H1 (cell line): ENCODE results near the gene ARHGEF26. TPM values are rescaled to one million over a fixed set of nuclear protein-coding genes. Genes with fewer than 3 reads are reported as not detected.

ENCODE experiments used
- CTCF ChIA-PET: fragments of 300-600 bp; sonication (Branson Sonifier 250); formaldehyde crosslinking; loops from one replicate; lab custom pipeline; 2021; ENCODE audit not compliant: partially characterized antibody; lab: Charles Lee
- POLR2A ChIA-PET: fragments of 300-600 bp; sonication (Branson Sonifier 250); formaldehyde crosslinking; loops from one replicate; lab custom pipeline; 2021; ENCODE audit warnings: inconsistent platforms; ENCODE audit not compliant: partially characterized antibody; lab: Charles Lee
- DNase-seq, 2 experiments: peaks; one replicate each; pipeline versions ENCODE4 v3.0.0 to v3.0.0-alpha.2; 2010 to 2022; ENCODE audit warnings: low spot score in 2 of 2, low read depth in 1 of 2, mixed read lengths in 1 of 2
- FAIRE-seq: peaks from 2 replicates; lab custom pipeline; 2011; peaks lifted over from hg19 to GRCh38; lab: Jason Lieb, UNC
- H2AFZ ChIP-seq: 2 replicates; pipeline ENCODE4 v1.8.1; 2012; ENCODE audit warnings: low read length, inconsistent platforms
- H2AK5ac ChIP-seq: 2 replicates; pipeline ENCODE4 v1.6.1; 2013; ENCODE audit warnings: low read depth, low read length
- H2BK120ac ChIP-seq: replicated peaks from 2 replicates; pipeline ENCODE3; 2013; ENCODE audit warnings: low read depth, low read length, inconsistent platforms
- H2BK12ac ChIP-seq: 2 replicates; pipeline ENCODE4 v1.6.1; 2013; ENCODE audit warnings: low read depth, low read length
- H2BK15ac ChIP-seq: 2 replicates; pipeline ENCODE4 v1.6.1; 2013; ENCODE audit warnings: low read length
- H2BK20ac ChIP-seq: 2 replicates; pipeline ENCODE4 v1.6.1; 2013; ENCODE audit warnings: low read length
- H2BK5ac ChIP-seq: 2 replicates; pipeline ENCODE4 v1.6.1; 2013; ENCODE audit warnings: low read depth, low read length
- H3K14ac ChIP-seq: 2 replicates; pipeline ENCODE4 v1.6.1; 2013; ENCODE audit warnings: inconsistent platforms; ENCODE audit not compliant: insufficient read length
- H3K18ac ChIP-seq: 2 replicates; pipeline ENCODE4 v1.6.1; 2013; ENCODE audit warnings: low read length; ENCODE audit errors: extremely low read depth
- H3K23ac ChIP-seq: 2 replicates; pipeline ENCODE4 v1.6.1; 2013; ENCODE audit warnings: inconsistent platforms; ENCODE audit not compliant: insufficient read length
- H3K23me2 ChIP-seq: 2 replicates; pipeline ENCODE4 v1.6.1; 2013; ENCODE audit warnings: low read depth, low read length
- H3K27ac ChIP-seq: 2 replicates; pipeline ENCODE4 v1.6.1; 2011; ENCODE audit warnings: low read depth, low read length, inconsistent platforms
- H3K27me3 ChIP-seq, 4 experiments: replicated peaks in 1 of 4; 1 replicate in 1 of 4; 2 replicates in 3 of 4; pipeline versions ENCODE4 v1.6.1 to v1.8.1; 2011 to 2013; ENCODE audit warnings: low read length in 3 of 4, mild to moderate bottlenecking in 3 of 4, inconsistent platforms in 2 of 4, mixed read lengths in 2 of 4, moderate library complexity in 1 of 4; ENCODE audit not compliant: control insufficient read depth in 3 of 4, insufficient read depth in 3 of 4; ENCODE audit errors: extremely low read depth in 1 of 4
- H3K36me3 ChIP-seq, 4 experiments: 2 replicates each; pipeline versions ENCODE4 v1.6.1 to v1.8.1; 2011 to 2013; ENCODE audit warnings: mild to moderate bottlenecking in 4 of 4, low read length in 3 of 4, moderate library complexity in 2 of 4, control low read depth in 1 of 4, inconsistent platforms in 1 of 4; ENCODE audit not compliant: insufficient read depth in 4 of 4, control insufficient read depth in 2 of 4
- H3K4ac ChIP-seq: replicated peaks from 2 replicates; pipeline ENCODE3; 2013; ENCODE audit warnings: low read length, low read depth, mixed read lengths, inconsistent platforms; ENCODE audit not compliant: insufficient read length
- H3K4me1 ChIP-seq, 4 experiments: replicated peaks in 1 of 4; 1 replicate in 1 of 4; 2 replicates in 3 of 4; pipeline versions ENCODE4 v1.6.1 to v1.8.1; 2011 to 2013; ENCODE audit warnings: low read length in 3 of 4, inconsistent platforms in 2 of 4, mixed read lengths in 1 of 4; ENCODE audit not compliant: insufficient read depth in 4 of 4, control insufficient read depth in 3 of 4
- H3K4me2 ChIP-seq, 2 experiments: 2 replicates each; pipeline versions ENCODE4 v1.6.1 to v1.8.1; 2011 to 2013; ENCODE audit warnings: low read depth in 2 of 2, low read length in 2 of 2, control low read depth in 1 of 2, inconsistent platforms in 1 of 2, mild to moderate bottlenecking in 1 of 2; ENCODE audit not compliant: insufficient read depth in 1 of 2
- H3K4me3 ChIP-seq, 4 experiments: fragments of 200-600, 300-600 bp in 1 of 4; sonication (generic), shearing (Covaris generic), sonication (Bioruptor Twin) in 1 of 4; 2 replicates each; pipeline versions ENCODE4 v1.5.1 to v1.8.1; 2011 to 2016; ENCODE audit warnings: low read length in 4 of 4, low read depth in 3 of 4, control low read depth in 2 of 4, inconsistent platforms in 2 of 4, mild to moderate bottlenecking in 2 of 4, mixed read lengths in 1 of 4, moderate library complexity in 1 of 4; ENCODE audit not compliant: insufficient read depth in 2 of 4; ENCODE audit errors: extremely low read depth in 1 of 4
- H3K56ac ChIP-seq: replicated peaks from 2 replicates; pipeline ENCODE3; 2013; ENCODE audit warnings: low read depth, mild to moderate bottlenecking, mixed read lengths, low read length, inconsistent platforms; ENCODE audit not compliant: insufficient read length
- H3K79me1 ChIP-seq: 2 replicates; pipeline ENCODE4 v1.6.1; 2013; ENCODE audit warnings: low read depth, low read length, control low read depth
- H3K79me2 ChIP-seq, 2 experiments: 2 replicates each; pipeline versions ENCODE4 v1.6.1 to v1.8.1; 2012 to 2013; ENCODE audit warnings: low read length in 2 of 2, mild to moderate bottlenecking in 2 of 2, inconsistent platforms in 1 of 2; ENCODE audit not compliant: insufficient read depth in 2 of 2, control insufficient read depth in 1 of 2
- H3K9ac ChIP-seq, 4 experiments: replicated peaks in 1 of 4; 1 replicate in 1 of 4; 2 replicates in 3 of 4; pipeline versions ENCODE4 v1.6.1 to v1.8.1; 2011 to 2013; ENCODE audit warnings: low read depth in 3 of 4, low read length in 3 of 4, control low read depth in 2 of 4, mild to moderate bottlenecking in 2 of 4, moderate library complexity in 2 of 4, inconsistent platforms in 1 of 4; ENCODE audit errors: extremely low read depth in 1 of 4
- H3K9me3 ChIP-seq, 2 experiments: 2 replicates each; pipeline versions ENCODE4 v1.6.1 to v1.8.1; 2012 to 2013; ENCODE audit warnings: mild to moderate bottlenecking in 2 of 2, moderate library complexity in 2 of 2, control low read depth in 1 of 2, inconsistent platforms in 1 of 2, low read depth in 1 of 2, low read length in 1 of 2, mixed read lengths in 1 of 2; ENCODE audit not compliant: insufficient read depth in 2 of 2
- H4K20me1 ChIP-seq, 2 experiments: replicated peaks in 1 of 2; 2 replicates each; pipeline versions ENCODE3 to v1.8.1; 2011 to 2013; ENCODE audit warnings: inconsistent platforms in 2 of 2, low read length in 2 of 2, mild to moderate bottlenecking in 1 of 2; ENCODE audit not compliant: insufficient read depth in 2 of 2, control insufficient read depth in 1 of 2
- H4K5ac ChIP-seq: 2 replicates; pipeline ENCODE4 v1.6.1; 2013; ENCODE audit warnings: low read length, low read depth, mixed read lengths, inconsistent platforms; ENCODE audit not compliant: insufficient read length
- H4K8ac ChIP-seq: 2 replicates; pipeline ENCODE4 v1.8.0; 2013; ENCODE audit warnings: mild to moderate bottlenecking, moderate library complexity, low read length, inconsistent platforms; ENCODE audit not compliant: insufficient read depth; ENCODE audit errors: extremely low read depth
- H4K91ac ChIP-seq: replicated peaks from 2 replicates; pipeline ENCODE3; 2013; ENCODE audit warnings: low read length, mixed read lengths, inconsistent platforms; ENCODE audit not compliant: insufficient read length
- JUND ChIP-seq: IDR thresholded peaks from 2 replicates; pipeline ENCODE4 v1.6.1; 2011; ENCODE audit warnings: mild to moderate bottlenecking, improper control_type of control experiment, low read length
- NRF1 ChIP-seq: IDR thresholded peaks from 2 replicates; pipeline ENCODE4 v1.6.1; 2011; ENCODE audit warnings: mild to moderate bottlenecking, low read depth, low read length, improper control_type of control experiment
- SUZ12 ChIP-seq: fragments of 200-600 bp; sonication (generic); IDR thresholded peaks from 2 replicates; pipeline ENCODE4 v1.6.1; 2012; ENCODE audit warnings: mild to moderate bottlenecking, inconsistent platforms, low read length, moderate library complexity, mixed read lengths
- WGBS, 2 experiments: shearing (Covaris generic) in 1 of 2; methylation state at CpG; one replicate each; pipeline versions ENCODE4 v1.1.6 to v1.1.7; 2013 to 2015; ENCODE audit warnings: low lambda C conversion rate in 2 of 2, mixed read lengths in 2 of 2, inconsistent platforms in 1 of 2, low coverage in 1 of 2, missing lambda C conversion rate in 1 of 2; ENCODE audit not compliant: insufficient replicate concordance in 2 of 2, insufficient coverage in 1 of 2, insufficient read length in 1 of 2; ENCODE audit errors: extremely low coverage in 1 of 2, missing lambda C conversion rate in 1 of 2; 5-methylcytosine and 5-hydroxymethylcytosine counted together
- polyA plus RNA-seq, 7 experiments: library from polyadenylated mRNA; depleted of rRNA in 3 of 7; stranded (reverse) in 5 of 7; unstranded in 2 of 7; fragments of >200 nt in 5 of 7; fragments of 200-250 nt in 2 of 7; gene quantifications; 1 replicate in 5 of 7; 2 replicates in 1 of 7; 4 replicates in 1 of 7; pipeline versions ENCODE4 v1.2.1 to v1.2.3, GENCODE V29; 2011 to 2013; ENCODE audit warnings: missing spikeins in 2 of 7, mixed read lengths in 2 of 7
- total RNA-seq: library from RNA; stranded (reverse); fragmentation: NEBNext Ultra II Directional; extraction: Animal tissue kit (Norgen Biotek cat#: 25700); gene quantifications from 2 replicates; pipeline ENCODE4 v1.2.1, GENCODE V29; 2021
- TF ChIP-seq, protein P1 (sequence below): IDR thresholded peaks from 2 replicates; pipeline ENCODE4 v1.6.1; 2011; ENCODE audit warnings: low read depth, mild to moderate bottlenecking, low read length; ENCODE audit not compliant: insufficient read depth

ARHGEF26 gene
- total and polyA plus RNA-seq, 2 of the 8 experiments (the other 6 are each of a cell fraction or from before 2014, with no cell fraction given) = 3.1 to 15.6 TPM

DNA sequence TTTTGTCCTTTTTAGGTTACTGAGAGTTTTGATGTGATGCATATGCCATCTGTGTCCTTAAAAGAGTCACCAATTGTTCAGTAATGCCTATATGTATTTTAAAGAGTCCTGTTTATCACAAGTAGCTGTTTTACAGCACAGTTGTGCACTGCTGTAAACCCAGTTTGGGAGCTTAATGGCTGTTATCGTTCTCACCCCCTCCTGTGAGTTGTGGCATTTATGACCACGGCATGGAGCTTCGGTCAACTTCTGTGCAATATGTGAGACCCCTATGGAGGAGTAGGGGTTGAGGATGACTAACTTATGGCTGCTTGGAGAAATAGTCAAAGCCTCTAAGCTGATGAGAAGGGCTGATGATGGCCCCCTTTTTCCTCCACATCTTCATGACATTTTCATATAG is 67.2 kb downstream of the ARHGEF26 start:
- H4K8ac ChIP-seq = no peak overlapping the region
- H3K9me3 ChIP-seq = no peaks in the 10 kb centered on the region
- H3K36me3 ChIP-seq = peaks cover 0 to 4% (median 0%) of the 10 kb centered on the region in 4 experiments; a peak in 1 of 8 replicates
- H3K4ac ChIP-seq = no peak overlapping the region
- no peak overlapping the region for H2AK5ac ChIP-seq
- H3K9ac ChIP-seq = no peak overlapping the region
- no peaks in the 10 kb centered on the region for H3K79me2 ChIP-seq
- H2BK120ac ChIP-seq = no peak overlapping the region
- H3K23ac ChIP-seq = no peak overlapping the region
- no peaks in the 10 kb centered on the region for H3K23me2 ChIP-seq
- CTCF ChIA-PET = interaction anchor here (0.7 kb wide), 2 partner anchors 19 to 183 kb away, joined by 3 to 4 read pairs; no protein-coding TSS in a partner anchor
- H4K91ac ChIP-seq = no peak overlapping the region
- H2BK12ac ChIP-seq = no peak overlapping the region
- H3K4me3 ChIP-seq = no peak overlapping the region
- no peak overlapping the region for H4K5ac ChIP-seq
- no peak overlapping the region for H2AFZ ChIP-seq
- H3K4me1 ChIP-seq = no peaks in the 10 kb centered on the region; a peak in 1 of 7 replicates
- POLR2A ChIA-PET = no interaction called here
- H3K79me1 ChIP-seq = no peaks in the 10 kb centered on the region
- H2BK20ac ChIP-seq = no peak overlapping the region
- no peak overlapping the region for H2BK15ac ChIP-seq
- H3K4me2 ChIP-seq = no peak overlapping the region
- TF ChIP-seq SUZ12 (no peak), NRF1 (no peak), JUND (no peak)
- TF ChIP-seq, protein P1, sequence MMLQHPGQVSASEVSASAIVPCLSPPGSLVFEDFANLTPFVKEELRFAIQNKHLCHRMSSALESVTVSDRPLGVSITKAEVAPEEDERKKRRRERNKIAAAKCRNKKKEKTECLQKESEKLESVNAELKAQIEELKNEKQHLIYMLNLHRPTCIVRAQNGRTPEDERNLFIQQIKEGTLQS = no peak
- no peak for FAIRE-seq
- H4K20me1 ChIP-seq = no peaks in the 10 kb centered on the region
- 100% methylated on average over 3 of the region's 3 CpGs; no CpG with 5 or more reads in 1 of the 2 experiments for WGBS, 2 experiments
- no peak overlapping the region for H3K56ac ChIP-seq
- no peak overlapping the region for H3K18ac ChIP-seq
- no peak overlapping the region for H2BK5ac ChIP-seq
- no peak overlapping the region for H3K27ac ChIP-seq
- DNase-seq = no peak
- no peak overlapping the region for H3K14ac ChIP-seq
- no peaks in the 10 kb centered on the region for H3K27me3 ChIP-seq
